SH-SY5Y (cell line): Measurements from ENCODE around the gene SLC25A42.

Experiments
- GATA2 ChIP-seq: IDR thresholded peaks from 2 replicates; pipeline ENCODE4 v1.6.1; 2011; ENCODE audit warnings: mild to moderate bottlenecking, low read depth, low read length
- GATA3 ChIP-seq: IDR thresholded peaks from 2 replicates; pipeline ENCODE4 v1.6.1; 2011; ENCODE audit warnings: low read depth, mild to moderate bottlenecking, low read length, moderate library complexity

The SLC25A42 gene

DNA sequence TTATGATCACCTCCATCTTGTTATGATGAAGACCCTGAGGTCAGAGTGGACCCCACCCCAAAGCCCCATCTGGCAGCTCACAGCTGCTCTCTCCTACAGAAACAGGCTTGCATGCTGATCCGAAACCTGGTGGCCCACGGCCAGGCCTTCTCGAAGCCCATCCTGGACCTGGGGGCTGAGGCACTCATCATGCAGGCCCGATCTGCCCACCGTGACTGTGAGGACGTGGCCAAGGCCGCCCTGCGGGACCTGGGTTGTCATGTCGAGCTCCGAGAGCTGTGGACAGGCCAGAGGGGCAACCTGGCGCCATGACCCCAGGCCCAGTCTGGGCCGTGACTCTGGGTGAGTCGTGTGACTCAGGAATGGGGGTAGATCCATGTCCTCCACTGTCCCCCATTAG, 6.5 kb upstream of the SLC25A42 start:
- TF ChIP-seq GATA3 = no peak

DNA sequence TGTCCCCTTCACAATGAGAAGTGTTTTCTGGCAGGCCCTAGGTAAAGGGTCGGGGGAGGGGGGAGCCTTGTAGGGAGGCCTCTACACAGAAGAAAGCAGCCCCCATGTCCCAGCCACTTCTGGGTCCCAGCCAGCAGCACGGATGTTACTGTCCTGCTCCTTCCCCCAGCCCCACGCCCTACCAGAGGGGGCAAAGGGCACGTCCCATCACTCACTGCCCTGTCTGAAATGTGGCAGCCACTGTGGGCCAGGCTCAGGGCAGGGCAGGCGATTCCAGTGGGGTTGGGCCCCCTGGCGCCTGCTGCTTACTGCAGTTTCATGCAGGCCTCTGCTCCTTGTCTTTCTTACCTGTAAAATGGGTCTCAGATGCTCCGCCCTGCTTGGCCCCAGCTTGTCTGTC, 6.1 kb upstream of the SLC25A42 start:
- TF ChIP-seq GATA2 = no peak
- TF ChIP-seq GATA3 = no peak

DNA sequence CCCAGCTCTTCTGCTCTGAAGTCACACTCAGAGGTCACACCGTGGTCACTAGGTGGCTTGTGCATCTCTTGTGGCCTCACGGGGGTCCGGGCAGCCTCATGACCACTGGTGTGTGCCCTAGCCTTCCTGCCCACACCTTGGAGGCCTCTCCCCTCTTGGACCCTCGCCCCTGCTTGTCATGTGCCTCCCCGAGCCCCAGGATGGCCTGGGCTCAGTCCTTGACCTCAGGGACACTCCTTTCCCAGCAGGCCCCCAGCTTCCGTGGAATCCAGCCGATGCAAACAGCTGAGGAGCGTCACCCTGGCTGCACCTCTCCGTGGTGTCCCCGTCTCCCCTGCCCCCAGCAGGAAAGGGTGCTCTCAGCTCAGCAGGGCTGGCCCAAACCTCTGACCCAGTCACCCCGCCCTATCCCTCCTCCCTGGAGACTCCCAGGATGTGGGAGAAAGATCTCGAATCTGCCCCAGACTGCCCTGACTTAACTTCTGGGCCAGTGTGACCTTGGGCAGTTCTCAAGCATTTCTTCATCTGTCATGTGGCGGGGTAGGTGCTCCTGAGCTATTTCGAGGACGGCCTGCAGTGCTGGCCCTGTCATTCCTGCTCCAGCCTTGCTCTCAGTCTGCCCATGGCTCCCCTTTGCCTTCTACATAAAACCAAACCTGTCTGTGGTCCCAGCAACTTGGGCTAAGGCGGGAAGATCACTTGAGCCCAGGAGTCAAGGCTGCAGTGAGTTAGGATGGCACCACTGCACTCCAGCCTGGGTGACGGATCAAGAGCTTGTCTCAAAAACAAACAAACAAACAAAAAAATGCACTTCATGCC, 4.6 kb upstream of the SLC25A42 start:
- TF ChIP-seq GATA3 = no peak
- no peak for TF ChIP-seq GATA2

DNA sequence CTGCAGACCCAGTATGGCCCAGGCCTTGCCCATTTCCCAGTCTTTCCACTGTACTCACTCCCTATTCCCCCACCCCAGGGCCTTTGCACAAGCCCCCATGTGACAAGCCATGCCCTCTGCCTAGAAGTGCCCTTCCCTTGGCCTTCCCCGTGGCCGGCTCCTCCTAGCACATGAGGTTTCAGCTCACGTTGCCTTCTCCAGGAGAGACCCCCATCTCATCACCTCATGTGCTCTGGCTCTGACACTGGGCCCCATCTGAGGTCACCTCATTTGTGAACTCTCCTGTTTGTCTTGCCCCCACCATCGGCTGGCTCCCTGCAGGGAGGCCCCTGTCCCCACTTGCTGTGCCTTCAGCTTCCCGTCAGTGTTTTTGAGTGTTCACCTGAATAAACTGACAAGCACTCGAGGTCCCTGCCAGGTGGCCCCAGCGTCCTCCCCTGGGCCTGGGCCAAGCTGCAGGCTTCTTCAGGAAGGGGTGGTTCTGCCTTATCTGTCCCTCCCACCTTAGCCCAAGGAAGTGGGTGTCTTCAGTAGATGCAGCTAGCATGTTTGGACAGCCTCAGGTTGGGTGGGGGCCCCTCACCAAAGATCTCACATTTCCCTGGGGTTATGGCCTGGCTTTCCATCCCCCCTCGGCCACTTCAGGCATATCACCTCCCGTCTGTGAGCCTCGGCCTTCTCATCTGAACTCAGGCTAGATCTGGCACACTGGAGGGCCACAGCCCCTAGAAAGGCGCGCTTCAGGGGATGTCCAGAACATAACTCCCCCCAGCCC, 3.8 kb upstream of the SLC25A42 start:
- TF ChIP-seq GATA3 (no peak), GATA2 (no peak)

DNA sequence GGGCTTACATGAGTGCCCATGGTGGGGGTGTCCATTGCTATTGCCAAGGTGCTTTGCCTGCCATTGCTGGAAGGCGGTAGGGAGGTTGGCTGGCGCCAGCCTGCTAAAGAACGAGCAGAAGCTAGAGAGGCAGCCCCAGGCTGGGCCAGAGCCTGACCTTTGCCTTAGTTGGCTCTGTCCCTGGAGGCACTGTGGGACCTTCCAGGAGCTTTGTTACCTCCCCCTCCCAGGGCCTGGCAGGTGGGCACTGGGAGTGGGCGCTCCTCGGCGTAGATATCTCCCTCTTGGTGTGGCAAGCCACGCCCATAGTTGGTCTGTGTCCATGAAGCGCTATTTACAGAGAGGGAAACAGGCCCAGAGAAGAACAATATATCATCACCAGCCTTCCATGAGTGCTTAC, 2.3 kb upstream of the SLC25A42 start:
- TF ChIP-seq GATA3 (no peak), GATA2 (no peak)

DNA sequence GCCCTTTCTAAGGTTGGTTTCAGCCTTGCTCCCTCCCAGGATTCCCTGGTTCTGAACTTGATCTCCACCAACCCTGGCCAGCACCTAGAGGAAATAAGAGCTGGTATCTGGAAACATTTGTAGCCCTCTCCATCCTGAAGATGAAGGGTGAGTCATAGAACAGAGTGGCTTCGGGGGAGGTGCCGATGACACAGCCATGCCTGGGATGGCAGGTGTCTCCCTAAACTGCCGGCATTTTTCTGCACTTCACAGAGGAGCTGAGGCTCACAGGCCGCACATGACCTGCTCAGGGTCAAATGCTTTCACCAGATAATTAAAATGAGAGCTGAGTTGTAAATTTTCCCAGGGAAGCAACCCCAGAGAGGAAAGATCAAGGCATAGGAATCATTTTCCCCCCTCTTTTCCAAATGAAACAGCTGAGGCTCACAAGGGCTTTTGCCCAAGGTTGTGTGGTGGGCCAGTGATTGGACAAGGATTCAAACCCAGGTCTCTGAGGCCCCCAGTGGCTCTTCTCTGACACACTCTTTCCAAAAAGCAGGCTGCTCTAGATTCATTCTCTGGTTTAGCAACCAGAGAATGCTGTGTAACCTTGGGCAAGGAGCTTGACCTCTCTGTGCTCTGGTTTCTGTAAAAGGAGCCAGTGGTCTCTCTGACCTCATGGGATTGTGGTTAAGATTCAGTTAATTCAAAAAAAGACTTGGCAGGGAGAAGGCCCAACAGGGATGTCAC, 1.2 kb upstream of the SLC25A42 start:
- no peak for TF ChIP-seq GATA3
- TF ChIP-seq GATA2 = no peak

DNA sequence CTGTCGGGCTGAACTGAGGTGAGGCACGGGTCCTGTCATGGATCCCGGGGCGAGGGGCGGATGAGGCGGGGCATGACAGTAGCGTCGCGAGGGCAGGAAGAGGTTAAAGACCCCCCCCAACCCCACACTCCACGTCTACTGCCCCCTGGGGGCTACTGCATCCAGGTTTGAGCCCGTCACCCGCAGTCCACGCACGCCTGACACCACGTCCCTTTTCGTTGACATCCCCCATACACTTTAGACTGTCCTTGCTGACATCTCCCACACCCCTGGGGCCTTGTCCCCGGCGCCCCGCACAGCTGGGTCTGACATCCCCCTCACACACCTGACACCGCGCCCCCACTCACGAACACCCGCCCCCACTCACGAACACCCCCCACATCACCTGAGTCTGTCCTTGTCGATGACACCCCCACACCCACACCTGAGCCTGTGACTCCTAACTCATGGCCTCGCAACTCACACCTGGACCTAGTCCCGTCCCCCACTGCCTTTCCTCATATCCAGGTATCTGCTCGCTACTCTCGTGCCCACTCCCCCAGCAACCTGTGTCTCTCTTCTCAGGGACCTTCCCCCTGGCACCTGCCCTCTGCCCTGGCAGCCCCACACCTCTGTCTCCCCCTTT, 416 bp downstream of the SLC25A42 start:
- TF ChIP-seq GATA3 (no peak), GATA2 (no peak)

DNA sequence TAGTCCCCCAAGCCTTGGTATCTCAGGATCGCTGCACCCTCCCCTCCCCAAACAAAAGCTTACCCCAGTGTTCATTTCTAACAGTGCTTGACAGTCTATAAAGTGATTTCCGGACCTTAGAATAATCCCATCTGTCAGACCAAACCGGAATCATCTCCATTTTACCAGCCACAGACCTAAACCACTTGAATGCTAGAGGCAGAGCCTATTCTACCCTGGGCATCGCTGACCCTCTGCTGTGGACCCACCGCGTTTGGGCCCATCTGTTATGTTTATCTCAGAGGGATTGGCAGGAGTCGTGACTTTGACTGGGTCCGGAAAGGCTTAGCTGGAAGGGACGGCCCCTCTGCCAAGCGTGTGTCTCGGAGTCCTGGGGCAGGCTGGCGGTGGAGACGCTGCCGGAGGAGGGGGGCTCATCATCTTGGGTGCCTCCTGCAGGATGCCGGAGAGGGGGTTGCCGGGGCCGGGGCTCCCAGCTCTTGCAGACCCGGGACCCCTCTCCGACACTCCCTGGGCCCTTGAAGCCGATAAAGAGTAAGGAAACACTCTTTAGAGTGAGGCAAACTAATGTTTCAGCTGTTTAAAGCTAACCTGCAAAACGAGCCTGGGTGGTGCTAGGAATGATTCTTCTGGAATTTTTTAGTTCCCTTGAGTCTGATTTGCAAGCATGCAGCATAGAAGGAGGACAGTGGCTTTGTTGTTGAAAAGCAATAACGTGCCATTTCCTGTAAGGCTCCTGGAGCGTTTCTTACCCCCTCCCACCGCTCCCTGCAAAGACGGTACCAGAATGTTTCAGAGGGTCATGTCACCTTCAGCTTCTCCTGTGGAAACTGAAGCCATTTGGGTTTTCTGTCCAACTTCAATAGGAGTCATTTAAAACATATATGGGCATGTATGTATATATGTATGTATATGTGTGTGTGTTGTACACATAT, 1.3 kb downstream of the SLC25A42 start:
- TF ChIP-seq GATA3 (no peak), GATA2 (no peak)

DNA sequence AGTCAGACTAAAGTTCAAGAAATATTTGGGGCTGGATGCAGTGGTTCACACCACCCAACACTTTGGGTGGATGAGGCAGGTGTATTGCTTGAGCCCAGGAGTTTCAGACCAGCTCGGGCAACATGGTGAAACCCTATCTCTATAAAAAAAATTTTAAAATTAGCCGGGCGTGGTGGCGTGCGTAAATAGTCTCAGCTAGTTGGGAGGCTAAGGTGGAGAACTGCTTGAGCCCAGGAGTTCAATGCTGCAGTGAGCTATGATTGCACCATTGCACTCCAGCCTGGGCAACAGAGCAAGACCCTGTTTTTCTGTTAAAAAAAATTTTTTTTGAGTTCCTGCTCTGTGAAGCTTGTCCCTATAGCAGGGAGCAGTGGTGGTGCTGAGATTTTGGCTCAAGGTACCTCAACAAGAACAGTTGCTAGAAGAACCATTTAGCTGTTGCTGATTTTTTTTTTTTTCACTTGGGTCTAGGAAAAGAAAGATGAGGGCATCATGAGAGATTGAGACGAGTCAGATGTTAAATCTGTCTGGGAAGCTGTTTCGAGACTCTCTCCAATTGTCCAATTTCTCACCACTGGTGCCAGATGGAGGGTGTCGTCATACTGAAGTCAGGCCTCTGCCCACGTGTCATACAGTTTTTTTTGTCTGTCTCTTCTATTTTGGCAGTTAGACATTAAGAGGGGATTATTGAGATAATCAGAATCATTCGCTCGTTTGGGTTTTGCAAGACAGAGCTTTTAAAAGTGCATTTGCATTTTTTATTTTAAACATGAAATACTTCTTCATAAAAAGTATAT, 3.7 kb downstream of the SLC25A42 start:
- no peak for TF ChIP-seq GATA3
- TF ChIP-seq GATA2 = no peak

DNA sequence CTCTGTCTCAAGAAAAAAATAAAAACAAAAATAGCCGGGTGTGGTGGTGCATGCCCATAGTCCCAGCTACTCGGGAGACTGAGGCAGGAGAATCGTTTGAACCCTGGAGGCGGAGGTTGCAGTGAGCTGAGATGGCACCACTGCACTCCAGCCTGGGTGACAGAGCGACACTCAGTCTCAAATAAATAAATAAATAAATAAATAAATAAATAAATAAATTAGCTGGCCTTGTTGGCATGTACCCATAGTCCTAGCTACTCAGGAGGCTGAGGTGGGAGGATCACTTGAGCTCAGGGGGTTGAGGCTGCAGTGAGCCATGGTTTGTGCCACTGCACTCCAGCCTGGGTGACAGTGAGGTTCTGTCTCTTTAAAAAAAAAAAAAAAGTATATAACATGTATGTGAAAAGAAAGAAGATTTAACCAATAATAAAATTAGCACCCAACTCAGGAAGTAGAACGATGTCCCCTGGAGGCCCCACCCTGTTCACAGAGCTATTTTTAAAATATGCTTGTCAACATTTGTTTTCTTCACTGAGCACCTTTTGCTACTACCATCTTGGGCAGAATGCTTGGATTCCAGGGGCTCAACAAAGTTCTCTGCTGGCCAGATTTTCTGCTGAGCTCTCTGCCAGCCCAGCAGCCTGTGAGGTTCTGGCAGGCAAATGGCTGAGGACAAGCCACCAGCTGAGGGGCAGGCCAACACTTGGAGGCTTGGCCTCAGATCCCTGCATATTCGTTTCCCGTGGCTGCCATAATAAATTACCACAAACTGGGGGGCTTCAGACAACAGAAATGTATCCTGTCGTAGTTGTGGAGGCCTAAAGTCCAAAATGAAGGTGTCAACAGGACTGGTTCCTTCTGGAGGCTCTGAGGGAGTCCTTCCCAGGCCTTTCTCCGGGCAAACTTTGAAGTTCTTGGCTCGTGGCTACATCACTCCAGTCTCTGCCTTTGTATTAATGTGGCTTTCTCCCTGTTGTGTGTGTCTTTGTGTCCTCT, 5.2 kb downstream of the SLC25A42 start:
- TF ChIP-seq GATA3 = no peak
- TF ChIP-seq GATA2 = no peak

DNA sequence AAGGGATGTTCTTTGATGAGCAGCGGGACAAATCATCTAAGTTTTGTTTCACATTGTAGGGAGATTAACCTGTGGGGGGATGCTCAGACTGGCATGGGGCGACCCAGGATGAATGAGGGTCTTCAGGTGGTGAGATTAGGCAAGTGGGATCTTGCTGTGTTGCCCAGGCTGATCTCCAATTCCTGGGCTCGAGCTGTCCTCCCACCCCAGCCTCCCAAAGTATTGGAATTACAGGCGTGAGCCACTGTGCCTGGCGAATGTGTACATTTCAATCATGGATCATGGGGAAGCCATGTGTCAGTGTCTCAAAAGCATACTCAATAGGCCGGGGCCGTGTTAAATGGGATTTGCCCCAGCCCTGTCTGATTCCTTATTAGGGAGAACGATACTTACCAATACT, 8.1 kb downstream of the SLC25A42 start:
- no peak for TF ChIP-seq GATA2
- no peak for TF ChIP-seq GATA3

DNA sequence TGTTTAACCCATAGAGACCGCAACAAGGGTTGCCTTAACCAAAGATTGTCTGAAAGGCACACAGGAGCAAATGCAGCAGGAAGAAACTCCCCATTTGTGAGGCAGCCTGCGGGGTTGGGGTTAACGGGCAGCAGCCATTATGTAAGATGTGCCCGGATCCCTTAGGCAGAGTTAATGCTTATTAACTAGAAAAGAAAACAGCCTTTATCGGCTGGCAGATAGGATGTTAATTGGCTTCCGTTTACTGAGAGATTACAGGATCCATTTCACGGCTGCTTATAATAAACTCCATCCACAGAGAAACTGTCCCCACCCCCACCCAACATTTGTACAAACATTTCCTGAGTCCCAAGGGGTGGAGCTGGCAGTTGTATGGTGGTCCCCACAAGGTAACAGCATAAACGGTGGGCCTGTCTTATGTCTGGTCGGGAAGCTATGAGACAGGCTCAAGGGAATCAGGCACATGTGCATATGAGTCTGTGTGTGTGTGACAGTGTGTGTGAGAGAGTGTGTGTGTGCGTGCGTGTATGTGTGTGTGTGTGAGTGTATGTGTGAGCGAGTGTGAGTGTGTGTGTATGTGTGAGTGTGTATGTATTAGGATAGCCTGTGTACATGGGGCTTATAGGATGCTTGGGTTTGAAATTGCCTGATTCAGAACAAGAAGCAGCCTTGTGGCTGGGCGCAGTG, 10.5 kb downstream of the SLC25A42 start:
- TF ChIP-seq GATA2 (peak; percentile 49), GATA3 (no peak)

DNA sequence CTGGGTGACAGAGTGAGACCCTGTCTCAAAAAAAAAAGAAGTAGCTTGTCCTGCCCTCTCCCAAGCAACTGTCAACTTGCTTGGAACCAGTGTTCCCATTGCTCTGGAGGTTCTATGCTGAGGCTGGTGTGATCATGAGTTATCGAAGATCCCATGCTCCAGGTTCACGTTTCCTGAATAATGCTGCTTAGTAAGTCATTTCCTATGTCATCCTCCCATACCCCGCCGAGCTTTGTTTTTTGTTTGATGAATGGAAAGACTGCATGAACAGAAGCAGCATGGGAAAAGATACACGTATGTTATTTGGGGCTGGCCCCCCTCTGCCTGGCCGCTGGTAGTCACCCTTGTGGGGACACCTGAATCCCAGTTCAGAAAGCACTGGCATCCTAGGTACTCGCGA, 11.3 kb downstream of the SLC25A42 start:
- TF ChIP-seq GATA3 = no peak
- no peak for TF ChIP-seq GATA2
